GM04503 (cell line): ENCODE data around the gene UBE2F.
"Not testable (repeated sequence)": the region's sequence is repeated elsewhere in the genome, so short reads cannot be mapped to it uniquely, and the experiment has no call there.

Experiments used
- DNase-seq: peaks from one replicate; pipeline ENCODE4 v3.0.0-alpha.2; 2012; ENCODE audit warnings: low read depth

The UBE2F gene

GRCh38 chr2:237980087-237980486 lies 13.3 kb downstream of the UBE2F start:
- no peak for DNase-seq

GRCh38 chr2:237980751-237981150 lies 13.9 kb downstream of the UBE2F start:
- DNase-seq: no peak

GRCh38 chr2:237981621-237982020 lies 14.8 kb downstream of the UBE2F start:
- DNase-seq: not testable (repeated sequence)

GRCh38 chr2:237982039-237982725 lies 15.4 kb downstream of the UBE2F start:
- no peak for DNase-seq

- no peak for DNase-seq
These were observed 17.1 kb downstream of the UBE2F start for GRCh38 chr2:237983922-237984321.

GRCh38 chr2:237987268-237987667 lies 20.5 kb downstream of the UBE2F start:
- no peak for DNase-seq

GRCh38 chr2:237993701-237994100 lies 26.9 kb downstream of the UBE2F start:
- no peak for DNase-seq

GRCh38 chr2:237995036-237995435 lies 28.2 kb downstream of the UBE2F start:
- no peak for DNase-seq

- DNase-seq: peak; percentile 56
These were observed 29.3 kb downstream of the UBE2F start for GRCh38 chr2:237996021-237996593.

- no peak for DNase-seq
These were observed 30.7 kb downstream of the UBE2F start for GRCh38 chr2:237997521-237997920.

- DNase-seq: no peak
These were observed 31.7 kb downstream of the UBE2F start for GRCh38 chr2:237998530-237998929.

- no peak for DNase-seq
These were observed 36.6 kb downstream of the UBE2F start for GRCh38 chr2:238003234-238004031.

GRCh38 chr2:238004077-238004830 lies 37.4 kb downstream of the UBE2F start:
- no peak for DNase-seq

GRCh38 chr2:238005528-238005927 lies 38.7 kb downstream of the UBE2F start:
- DNase-seq: no peak

GRCh38 chr2:238006510-238006909 lies 39.7 kb downstream of the UBE2F start:
- no peak for DNase-seq

- no peak for DNase-seq
These were observed 41.1 kb downstream of the UBE2F start for GRCh38 chr2:238007924-238008323.

GRCh38 chr2:238009563-238009962 lies 42.7 kb downstream of the UBE2F start:
- DNase-seq: no peak

GRCh38 chr2:238010572-238010971 lies 43.8 kb downstream of the UBE2F start:
- no peak for DNase-seq

- no peak for DNase-seq
These were observed 47.0 kb downstream of the UBE2F start for GRCh38 chr2:238013806-238014205.

GRCh38 chr2:238015705-238016104 lies 48.9 kb downstream of the UBE2F start:
- DNase-seq: no peak

- DNase-seq: no peak
These were observed 49.7 kb downstream of the UBE2F start for GRCh38 chr2:238016526-238016925.

- no peak for DNase-seq
These were observed 53.1 kb downstream of the UBE2F start for GRCh38 chr2:238019962-238020361.
